Cardiac muscle cell (in vitro differentiated cells and primary cell): ENCODE results near the gene GMEB1. TPM values are rescaled to one million over a fixed set of nuclear protein-coding genes. Genes with fewer than 3 reads are reported as not detected.

ENCODE experiments used
- DNase-seq, 2 donors: peaks; one replicate each; pipeline versions ENCODE4 v3.0.0 to v3.0.0-alpha.2; 2010 to 2017; ENCODE audit warnings: low read depth in 1 of 2, low spot score in 1 of 2
- H3K27ac ChIP-seq: fragments of 200-600 bp; sonication (generic); 2 replicates; pipeline ENCODE4 v1.5.1; 2016
- H3K27me3 ChIP-seq: fragments of 200-600 bp; sonication (generic); 2 replicates; pipeline ENCODE4 v1.6.0; 2016; ENCODE audit warnings: control low read depth
- H3K36me3 ChIP-seq: fragments of 200-600 bp; sonication (generic); 2 replicates; pipeline ENCODE4 v1.5.1; 2016; ENCODE audit warnings: control low read depth
- H3K4me1 ChIP-seq: fragments of 200-600 bp; sonication (generic); 2 replicates; pipeline ENCODE4 v1.8.1; 2017; ENCODE audit warnings: low read depth, mild to moderate bottlenecking, mixed run types
- H3K4me3 ChIP-seq: fragments of 200-600 bp; sonication (generic); 2 replicates; pipeline ENCODE4 v1.5.1; 2016; ENCODE audit warnings: mild to moderate bottlenecking
- H3K9me3 ChIP-seq: fragments of 200-600 bp; sonication (generic); 2 replicates; pipeline ENCODE4 v1.5.1; 2017; ENCODE audit warnings: low read depth, mild to moderate bottlenecking, control low read depth
- polyA plus RNA-seq: library from polyadenylated mRNA; unstranded; fragments of >200 nt; fragmentation: Nextera tagmentation; extraction: Ambion mirVana; gene quantifications from 2 replicates; pipeline ENCODE4 v1.2.1, GENCODE V29; 2016
- total RNA-seq: library from RNA; depleted of rRNA; stranded (reverse); fragments of >200 nt; gene quantifications from 2 replicates; pipeline ENCODE4 v1.2.3, GENCODE V29; 2016
- TF ChIP-seq, protein P1 (sequence below): IDR thresholded peaks from 2 replicates; pipeline ENCODE4 v1.5.1; 2012; ENCODE audit warnings: low read depth, mild to moderate bottlenecking, low read length

The GMEB1 gene
- total and polyA plus RNA-seq, 2 experiments from 2014 or later, result 7.5 to 7.6 TPM

DNA sequence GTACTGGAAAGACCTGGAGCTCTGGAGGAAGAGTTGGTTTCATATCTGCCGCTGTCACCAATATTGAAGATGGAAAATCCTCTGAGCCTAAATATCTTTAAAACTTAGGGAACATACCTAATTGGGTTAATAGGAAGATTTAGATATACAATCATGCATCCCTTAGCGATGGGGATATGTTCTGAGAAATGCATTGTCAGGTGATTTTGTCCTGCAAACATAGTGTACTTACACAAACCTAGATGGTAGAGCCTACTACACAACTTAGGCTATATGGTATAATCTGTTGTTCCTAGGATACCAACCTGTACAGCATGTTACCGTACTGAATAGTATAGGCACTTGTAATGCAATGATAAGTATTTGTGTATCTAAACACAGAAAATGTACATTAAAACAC, 90.7 kb downstream of the GMEB1 start:
- no peak overlapping the region for H3K27ac ChIP-seq
- H3K27me3 ChIP-seq, result no peaks in the 10 kb centered on the region
- no peaks in the 10 kb centered on the region for H3K9me3 ChIP-seq
- TF ChIP-seq, protein P1, sequence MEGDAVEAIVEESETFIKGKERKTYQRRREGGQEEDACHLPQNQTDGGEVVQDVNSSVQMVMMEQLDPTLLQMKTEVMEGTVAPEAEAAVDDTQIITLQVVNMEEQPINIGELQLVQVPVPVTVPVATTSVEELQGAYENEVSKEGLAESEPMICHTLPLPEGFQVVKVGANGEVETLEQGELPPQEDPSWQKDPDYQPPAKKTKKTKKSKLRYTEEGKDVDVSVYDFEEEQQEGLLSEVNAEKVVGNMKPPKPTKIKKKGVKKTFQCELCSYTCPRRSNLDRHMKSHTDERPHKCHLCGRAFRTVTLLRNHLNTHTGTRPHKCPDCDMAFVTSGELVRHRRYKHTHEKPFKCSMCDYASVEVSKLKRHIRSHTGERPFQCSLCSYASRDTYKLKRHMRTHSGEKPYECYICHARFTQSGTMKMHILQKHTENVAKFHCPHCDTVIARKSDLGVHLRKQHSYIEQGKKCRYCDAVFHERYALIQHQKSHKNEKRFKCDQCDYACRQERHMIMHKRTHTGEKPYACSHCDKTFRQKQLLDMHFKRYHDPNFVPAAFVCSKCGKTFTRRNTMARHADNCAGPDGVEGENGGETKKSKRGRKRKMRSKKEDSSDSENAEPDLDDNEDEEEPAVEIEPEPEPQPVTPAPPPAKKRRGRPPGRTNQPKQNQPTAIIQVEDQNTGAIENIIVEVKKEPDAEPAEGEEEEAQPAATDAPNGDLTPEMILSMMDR, result no peak
- no peak for DNase-seq
- no peak overlapping the region for H3K4me3 ChIP-seq
- H3K4me1 ChIP-seq, result peaks cover 10% of the 10 kb centered on the region
- no peaks in the 10 kb centered on the region for H3K36me3 ChIP-seq

DNA sequence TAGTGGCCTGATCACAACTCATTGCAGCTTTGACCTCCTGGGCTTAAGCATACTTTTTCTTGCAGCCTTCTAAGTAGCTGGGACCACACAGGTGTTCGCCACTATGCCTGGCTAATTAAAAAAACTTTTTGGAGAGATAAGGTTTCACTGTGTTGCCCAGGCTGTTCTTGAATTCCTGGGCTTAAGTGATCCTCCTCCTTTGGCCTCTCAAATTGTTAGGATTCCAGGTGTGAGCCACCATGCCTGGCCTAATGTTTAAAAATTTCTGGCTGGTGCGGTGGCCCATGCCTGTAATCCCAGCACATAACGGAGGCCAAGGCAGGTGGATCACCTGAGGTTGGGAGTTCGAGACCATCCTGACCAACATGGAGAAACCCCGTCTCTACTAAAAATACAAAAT, 92.6 kb downstream of the GMEB1 start:
- TF ChIP-seq, protein P1, result no peak
- no peak overlapping the region for H3K27ac ChIP-seq
- no peaks in the 10 kb centered on the region for H3K36me3 ChIP-seq
- no peaks in the 10 kb centered on the region for H3K9me3 ChIP-seq
- no peak for DNase-seq
- H3K4me1 ChIP-seq, result peaks cover under 1% of the 10 kb centered on the region
- no peak overlapping the region for H3K4me3 ChIP-seq
- H3K27me3 ChIP-seq, result no peaks in the 10 kb centered on the region

DNA sequence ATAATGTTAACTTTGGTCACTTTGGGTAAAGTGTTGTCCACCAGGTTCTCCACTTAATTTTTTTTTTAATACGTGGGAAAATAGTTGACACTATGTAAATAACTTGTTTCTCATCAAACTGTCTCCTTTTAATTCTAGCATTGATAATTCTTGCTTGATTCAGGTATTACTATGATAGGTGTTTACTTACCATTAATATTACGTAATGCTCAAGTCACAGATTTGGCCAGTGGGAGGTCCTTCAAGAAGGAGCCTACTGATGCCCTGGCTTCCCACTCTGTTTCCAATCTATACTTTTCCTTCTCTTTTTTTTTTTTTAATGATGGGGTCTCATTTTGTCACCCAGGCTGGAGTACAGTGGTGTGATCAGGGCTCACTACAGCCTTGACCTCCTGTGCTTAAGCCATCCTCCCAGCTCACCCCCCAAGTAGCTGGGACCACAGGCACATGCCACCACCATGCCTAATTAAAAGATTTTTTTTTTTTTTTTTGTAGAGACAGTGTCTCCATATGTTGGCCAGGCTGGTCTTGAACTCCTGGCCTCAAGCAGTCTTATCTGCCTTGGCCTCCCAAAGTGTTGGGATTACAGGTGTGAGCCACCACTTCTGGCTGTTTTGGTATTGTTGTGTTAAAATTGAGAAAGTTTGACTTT, 98.1 kb downstream of the GMEB1 start:
- no peak overlapping the region for H3K4me3 ChIP-seq
- no peak overlapping the region for H3K27ac ChIP-seq
- H3K4me1 ChIP-seq, result no peaks in the 10 kb centered on the region
- TF ChIP-seq, protein P1, result no peak
- H3K36me3 ChIP-seq, result peaks cover 8% of the 10 kb centered on the region
- H3K9me3 ChIP-seq, result no peaks in the 10 kb centered on the region
- DNase-seq, result no peak
- H3K27me3 ChIP-seq, result no peaks in the 10 kb centered on the region

Other genes with a start within 250 kb of the GMEB1 start
- 22.0 and 24.7 TPM in 2 replicates for gene RCC1, start 162.7 kb upstream of the GMEB1 start, total RNA-seq
- gene RCC1, start 162.7 kb upstream of the GMEB1 start, polyA plus RNA-seq, result 14.6 and 24.6 TPM in 2 replicates
- gene TRNAU1AP, start 115.7 kb upstream of the GMEB1 start, total RNA-seq, result 26.0 and 26.1 TPM in 2 replicates
- 39.9 and 61.2 TPM in 2 replicates for gene TRNAU1AP, start 115.7 kb upstream of the GMEB1 start, polyA plus RNA-seq
- gene RAB42, start 76.5 kb upstream of the GMEB1 start, total RNA-seq, result 11.7 and 12.5 TPM in 2 replicates
- gene RAB42, start 76.5 kb upstream of the GMEB1 start, polyA plus RNA-seq, result 7.3 and 11.9 TPM in 2 replicates
- gene TAF12, start 25.7 kb upstream of the GMEB1 start, total RNA-seq, result 32.4 and 40.3 TPM in 2 replicates
- gene TAF12, start 25.7 kb upstream of the GMEB1 start, polyA plus RNA-seq, result 44.2 and 51.9 TPM in 2 replicates
- not detected in 2 replicates for gene RNU11, start 20.2 kb upstream of the GMEB1 start, total RNA-seq
- not detected in 2 replicates for gene RNU11, start 20.2 kb upstream of the GMEB1 start, polyA plus RNA-seq
- gene YTHDF2, start 68.2 kb downstream of the GMEB1 start, total RNA-seq, result 53.7 and 62.8 TPM in 2 replicates
- 84.0 and 88.1 TPM in 2 replicates for gene YTHDF2, start 68.2 kb downstream of the GMEB1 start, polyA plus RNA-seq
- 0.25 and 0.60 TPM in 2 replicates for gene OPRD1, start 143.4 kb downstream of the GMEB1 start, total RNA-seq
- gene OPRD1, start 143.4 kb downstream of the GMEB1 start, polyA plus RNA-seq, result 0.02 and 0.13 TPM in 2 replicates
- gene EPB41, start 245.8 kb downstream of the GMEB1 start, total RNA-seq, result 35.8 and 50.5 TPM in 2 replicates
- 15.4 and 27.6 TPM in 2 replicates for gene EPB41, start 245.8 kb downstream of the GMEB1 start, polyA plus RNA-seq